ENCODE measurements around the gene ASTE1. TPM values are rescaled to one million over a fixed set of nuclear protein-coding genes. Genes with fewer than 3 reads are reported as not detected.

The ASTE1 gene
- total RNA-seq, 1 experiment from 2014 or later, result 9.7 TPM

- Histone ChIP-seq H3K4me1 (ENCODE audit: insufficient read depth, low read length) (no peaks in the 10 kb centered on the region), H2BK5ac (ENCODE audit: insufficient read length, low read length) (no peak overlapping the region), H3K4ac (ENCODE audit: low read depth, low read length) (no peak overlapping the region), H3K79me2 (ENCODE audit: insufficient read depth, low read length) (no peaks in the 10 kb centered on the region), H3K56ac (ENCODE audit: insufficient read length, low read depth, low read length) (no peak overlapping the region), H3K27ac (ENCODE audit: insufficient read length, low read depth, low read length) (no peak overlapping the region), H3K4me2 (ENCODE audit: insufficient read depth, insufficient read length, low read length) (no peak overlapping the region), H3K23me2 (ENCODE audit: insufficient read length, low read depth, low read length, poor library complexity, severe bottlenecking) (no peaks in the 10 kb centered on the region), H3K9me3 (ENCODE audit: control insufficient read depth, low read depth, low read length) (no peaks in the 10 kb centered on the region), H2AK5ac (ENCODE audit: insufficient read length, low read length) (no peak overlapping the region), H3T11ph (ENCODE audit: low read length) (no peak overlapping the region), H4K91ac (ENCODE audit: insufficient read length, low read depth, low read length) (no peak overlapping the region), H4K5ac (ENCODE audit: insufficient read length, low read depth, low read length) (no peak overlapping the region), H3K79me1 (ENCODE audit: insufficient read depth, low read depth, low read length, poor library complexity, severe bottlenecking) (no peaks in the 10 kb centered on the region), H3K23ac (ENCODE audit: insufficient read length, low read depth, low read length) (no peak overlapping the region), H3K14ac (ENCODE audit: insufficient read depth, low read length) (no peak overlapping the region), H2AFZ (ENCODE audit: low read length) (no peak overlapping the region), H3K27me3 (ENCODE audit: insufficient read depth, low read length) (no peaks in the 10 kb centered on the region), H3K18ac (ENCODE audit: insufficient read length, low read depth, low read length) (no peak overlapping the region), H4K8ac (replicated peaks; ENCODE audit: insufficient read length, low read depth, low read length) (no peak overlapping the region), H2BK12ac (ENCODE audit: insufficient read length, low read depth, low read length) (no peak overlapping the region), H2BK120ac (ENCODE audit: low read depth, low read length, poor library complexity, severe bottlenecking) (no peak overlapping the region), H2BK20ac (ENCODE audit: low read depth, low read length, poor library complexity, severe bottlenecking) (no peak overlapping the region), H2BK15ac (ENCODE audit: low read depth, low read length) (no peak overlapping the region), H4K20me1 (ENCODE audit: control insufficient read depth, insufficient read depth, insufficient read length) (no peaks in the 10 kb centered on the region), H3K9ac (ENCODE audit: extremely low read depth, insufficient read length, low read length) (no peak overlapping the region)
- no peak for DNase-seq
- peaks cover 2 to 4% of the 10 kb centered on the region in 2 experiments; a peak in 2 of 4 replicates for H3K4me1 Mint-ChIP-seq
- H3K27me3 Mint-ChIP-seq (ENCODE audit: low read depth), result no peaks in the 10 kb centered on the region
- peaks cover 7 to 18% (median 14%) of the 10 kb centered on the region in 3 experiments; a peak in 6 of 7 replicates for H3K36me3 Mint-ChIP-seq (ENCODE audit: insufficient read depth in 1 of 3, low read depth in 3 of 3)
- no peaks in the 10 kb centered on the region for H3K9me3 Mint-ChIP-seq
- WGBS (ENCODE audit: extremely low coverage, insufficient read length, low lambda C conversion rate), result no CpG with 5 or more reads among the region's 5 CpGs
- no peak overlapping the region for H3K4me3 Mint-ChIP-seq
- no peak for TF ChIP-seq CTCF (conservative IDR thresholded peaks at IDR 0.05)
- H3K27ac Mint-ChIP-seq, result no peak overlapping the region
Measured at GRCh38 chr3:130990282-130990681, 36.3 kb downstream of the ASTE1 start.
